ENCODE measurements around the gene AQP1.

Gene AQP1

GRCh38 chr7:30886608-30887011 lies 25.0 kb upstream of the AQP1 start:
- no peak for DNase-seq

- DNase-seq, result no peak
These were observed 24.2 kb upstream of the AQP1 start for GRCh38 chr7:30887464-30887872.

- no peak for DNase-seq
These were observed 22.9 kb upstream of the AQP1 start for GRCh38 chr7:30888747-30889146.

GRCh38 chr7:30890226-30890625 lies 21.4 kb upstream of the AQP1 start:
- no peak for DNase-seq

- no peak for DNase-seq
These were observed 18.3 kb upstream of the AQP1 start for GRCh38 chr7:30893357-30893756.

- DNase-seq, result no peak
These were observed 17.6 kb upstream of the AQP1 start for GRCh38 chr7:30894009-30894408.

GRCh38 chr7:30894866-30895605 lies 16.6 kb upstream of the AQP1 start:
- no peak for DNase-seq

GRCh38 chr7:30896036-30896435 lies 15.6 kb upstream of the AQP1 start:
- no peak for DNase-seq

- no peak for DNase-seq
These were observed 14.6 kb upstream of the AQP1 start for GRCh38 chr7:30896783-30897637.

- no peak for DNase-seq
These were observed 13.9 kb upstream of the AQP1 start for GRCh38 chr7:30897770-30898169.

- no peak for DNase-seq
These were observed 13.2 kb upstream of the AQP1 start for GRCh38 chr7:30898411-30898810.

GRCh38 chr7:30899066-30899465 lies 12.6 kb upstream of the AQP1 start:
- DNase-seq, result no peak

- no peak for DNase-seq
These were observed 12.0 kb upstream of the AQP1 start for GRCh38 chr7:30899630-30900029.

GRCh38 chr7:30900053-30900452 lies 11.6 kb upstream of the AQP1 start:
- no peak for DNase-seq

- no peak for DNase-seq
These were observed 10.8 kb upstream of the AQP1 start for GRCh38 chr7:30900803-30901362.

GRCh38 chr7:30901856-30902255 lies 9.8 kb upstream of the AQP1 start:
- no peak for DNase-seq

- DNase-seq, result no peak
These were observed 9.2 kb upstream of the AQP1 start for GRCh38 chr7:30902466-30902865.

- DNase-seq, result no peak
These were observed 8.5 kb upstream of the AQP1 start for GRCh38 chr7:30903146-30903545.

- DNase-seq, result no peak
These were observed 7.1 kb upstream of the AQP1 start for GRCh38 chr7:30904561-30904960.

- DNase-seq, result no peak
These were observed 6.3 kb upstream of the AQP1 start for GRCh38 chr7:30905078-30906012.

- DNase-seq, result no peak
These were observed 5.6 kb upstream of the AQP1 start for GRCh38 chr7:30906014-30906413.

GRCh38 chr7:30906515-30907240 lies 5.0 kb upstream of the AQP1 start:
- no peak for DNase-seq
